ENCODE data around the gene B3GNT9. TPM values are rescaled to one million over a fixed set of nuclear protein-coding genes. Genes with fewer than 3 reads are reported as not detected.

The B3GNT9 gene
- total RNA-seq, 1 experiment from 2014 or later = 4.0 TPM

DNA sequence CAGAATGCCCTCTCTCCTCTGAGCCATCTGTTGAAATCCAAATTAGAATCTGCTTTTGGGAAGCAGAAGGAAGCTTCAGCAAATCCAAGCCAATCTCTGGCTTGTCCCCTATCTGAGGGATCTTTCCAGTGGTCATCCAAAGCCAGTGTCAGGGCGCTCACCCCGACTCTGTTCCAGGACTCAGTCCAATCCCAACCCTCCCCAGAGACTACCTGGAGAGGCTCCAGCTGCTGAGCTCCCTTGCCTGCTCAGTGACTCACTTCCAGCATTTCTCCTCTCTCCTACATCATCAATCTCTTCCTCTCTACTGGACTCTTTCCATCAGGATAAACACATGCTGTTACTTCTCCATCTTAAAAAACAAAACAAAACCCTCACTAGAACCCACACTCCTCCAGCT is 30.5 kb upstream of the B3GNT9 start:
- intact Hi-C loops (cut with micrococcal nuclease; ENCODE audit: unreplicated experiment) = no loop called here
- TF ChIP-seq, protein P1, sequence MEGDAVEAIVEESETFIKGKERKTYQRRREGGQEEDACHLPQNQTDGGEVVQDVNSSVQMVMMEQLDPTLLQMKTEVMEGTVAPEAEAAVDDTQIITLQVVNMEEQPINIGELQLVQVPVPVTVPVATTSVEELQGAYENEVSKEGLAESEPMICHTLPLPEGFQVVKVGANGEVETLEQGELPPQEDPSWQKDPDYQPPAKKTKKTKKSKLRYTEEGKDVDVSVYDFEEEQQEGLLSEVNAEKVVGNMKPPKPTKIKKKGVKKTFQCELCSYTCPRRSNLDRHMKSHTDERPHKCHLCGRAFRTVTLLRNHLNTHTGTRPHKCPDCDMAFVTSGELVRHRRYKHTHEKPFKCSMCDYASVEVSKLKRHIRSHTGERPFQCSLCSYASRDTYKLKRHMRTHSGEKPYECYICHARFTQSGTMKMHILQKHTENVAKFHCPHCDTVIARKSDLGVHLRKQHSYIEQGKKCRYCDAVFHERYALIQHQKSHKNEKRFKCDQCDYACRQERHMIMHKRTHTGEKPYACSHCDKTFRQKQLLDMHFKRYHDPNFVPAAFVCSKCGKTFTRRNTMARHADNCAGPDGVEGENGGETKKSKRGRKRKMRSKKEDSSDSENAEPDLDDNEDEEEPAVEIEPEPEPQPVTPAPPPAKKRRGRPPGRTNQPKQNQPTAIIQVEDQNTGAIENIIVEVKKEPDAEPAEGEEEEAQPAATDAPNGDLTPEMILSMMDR (conservative IDR thresholded peaks at IDR 0.05) = no peak
- no peak for TF ChIP-seq EZH2 (IDR thresholded peaks at IDR 0.05; ENCODE audit: low read depth)
- Histone ChIP-seq H3K4me1 (replicated peaks; ENCODE audit: insufficient read depth) (peaks cover 52% of the 10 kb centered on the region), H3K27ac (no peak overlapping the region), H3K9me3 (ENCODE audit: insufficient read depth, low read depth) (no peaks in the 10 kb centered on the region), H4K20me1 (ENCODE audit: insufficient read depth) (no peaks in the 10 kb centered on the region), H3K4me3 (no peak overlapping the region), H3K4me2 (no peak overlapping the region), H3K36me3 (ENCODE audit: low read depth) (no peaks in the 10 kb centered on the region), H3K79me2 (ENCODE audit: low read depth) (peaks cover 16% of the 10 kb centered on the region), H3K9me2 (ENCODE audit: insufficient read depth) (no peaks in the 10 kb centered on the region), H2AFZ (no peak overlapping the region), H3K27me3 (ENCODE audit: insufficient read depth, low read depth) (no peaks in the 10 kb centered on the region), H3F3A (ENCODE audit: insufficient read depth, low read depth) (peaks cover 41% of the 10 kb centered on the region; the same call in 1 of the 2 replicates)
- ChIA-PET POLR2A (ENCODE audit: unreplicated experiment) (interaction anchor here (0.6 kb wide), 1 partner anchor 23 kb away, joined by 3 read pairs; no protein-coding TSS in a partner anchor), CTCF (no interaction called here)
- BruUV-seq (replicated peaks) = no TSS peak
- DNase-seq = no peak

DNA sequence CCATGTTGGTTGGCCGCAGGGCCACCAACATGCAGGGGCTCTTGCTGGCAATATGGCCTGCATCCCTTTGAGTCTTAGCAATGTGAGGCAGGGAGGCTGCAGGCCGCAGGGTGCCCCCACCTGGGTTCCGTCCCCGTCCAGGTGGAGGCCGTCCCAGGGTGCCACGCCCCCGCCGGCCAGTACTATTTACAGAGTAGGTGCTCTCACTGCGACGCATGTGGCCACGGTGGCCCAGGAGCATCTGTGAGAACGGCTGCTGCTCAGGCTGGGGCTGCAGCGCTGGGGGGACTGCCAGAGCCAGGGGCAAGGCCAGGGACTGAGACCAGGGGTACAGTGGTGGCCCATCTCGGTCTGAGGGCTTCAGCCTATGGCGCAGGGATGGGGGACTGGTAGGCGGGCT is 29.4 kb upstream of the B3GNT9 start:
- Histone ChIP-seq H3K27ac (no peak overlapping the region), H3K36me3 (ENCODE audit: low read depth) (no peaks in the 10 kb centered on the region), H3K4me1 (replicated peaks; ENCODE audit: insufficient read depth) (peaks cover 44% of the 10 kb centered on the region), H3K9me3 (ENCODE audit: insufficient read depth, low read depth) (no peaks in the 10 kb centered on the region), H3K4me3 (no peak overlapping the region), H3K9me2 (ENCODE audit: insufficient read depth) (no peaks in the 10 kb centered on the region), H3K4me2 (no peak overlapping the region), H3K79me2 (ENCODE audit: low read depth) (peaks cover 16% of the 10 kb centered on the region), H3K27me3 (ENCODE audit: insufficient read depth, low read depth) (no peaks in the 10 kb centered on the region), H3F3A (ENCODE audit: insufficient read depth, low read depth) (peaks cover 38% of the 10 kb centered on the region), H2AFZ (no peak overlapping the region), H4K20me1 (ENCODE audit: insufficient read depth) (no peaks in the 10 kb centered on the region)
- intact Hi-C loops (cut with micrococcal nuclease; ENCODE audit: unreplicated experiment) = no loop called here
- no peak for TF ChIP-seq EZH2 (IDR thresholded peaks at IDR 0.05; ENCODE audit: low read depth)
- TF ChIP-seq, protein P1 (conservative IDR thresholded peaks at IDR 0.05) = no peak
- POLR2A ChIA-PET (ENCODE audit: unreplicated experiment) = no interaction called here
- BruUV-seq (replicated peaks) = no TSS peak
- DNase-seq = no peak
- CTCF ChIA-PET = no interaction called here

DNA sequence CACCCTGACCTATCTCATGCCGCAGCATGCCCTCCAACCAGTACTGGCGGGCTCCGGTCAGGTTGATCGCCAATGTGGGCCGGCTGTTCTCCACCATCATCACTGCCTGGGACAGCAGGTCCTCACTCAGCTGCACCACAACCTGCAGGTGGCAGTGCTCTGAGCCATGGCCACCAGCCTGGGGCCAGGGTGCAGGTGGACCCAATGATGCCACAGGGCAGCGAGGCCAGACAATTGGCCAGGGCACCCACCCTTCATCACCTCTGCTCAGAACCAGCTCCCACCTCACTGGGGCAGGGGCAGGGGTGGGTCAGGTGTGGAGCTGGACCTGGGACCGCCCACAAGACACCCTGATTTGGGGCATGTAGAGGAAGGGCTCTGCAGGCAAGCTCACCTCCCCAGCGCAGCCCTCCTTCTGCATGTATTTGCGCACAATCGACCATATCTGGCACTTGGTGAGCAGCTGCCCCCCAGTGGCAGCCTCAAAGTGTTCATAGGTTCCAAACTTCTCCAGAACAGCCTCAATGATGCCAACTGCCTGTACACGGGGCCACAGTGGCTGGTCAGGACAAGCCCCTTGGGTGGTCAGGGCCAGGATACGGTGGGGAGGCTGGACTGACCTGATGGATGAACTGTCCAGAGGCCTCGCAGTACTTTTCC is 28.8 kb upstream of the B3GNT9 start:
- Histone ChIP-seq H3K9me3 (ENCODE audit: insufficient read depth, low read depth) (no peaks in the 10 kb centered on the region), H3K36me3 (ENCODE audit: low read depth) (no peaks in the 10 kb centered on the region), H4K20me1 (ENCODE audit: insufficient read depth) (no peaks in the 10 kb centered on the region), H2AFZ (no peak overlapping the region), H3K4me3 (no peak overlapping the region), H3F3A (ENCODE audit: insufficient read depth, low read depth) (peaks cover 40% of the 10 kb centered on the region), H3K27ac (no peak overlapping the region), H3K79me2 (ENCODE audit: low read depth) (peaks cover 16% of the 10 kb centered on the region), H3K4me1 (replicated peaks; ENCODE audit: insufficient read depth) (peaks cover 44% of the 10 kb centered on the region), H3K9me2 (ENCODE audit: insufficient read depth) (no peaks in the 10 kb centered on the region), H3K27me3 (ENCODE audit: insufficient read depth, low read depth) (no peaks in the 10 kb centered on the region), H3K4me2 (peak overlapping the region; percentile 92)
- BruUV-seq (replicated peaks) = no TSS peak
- intact Hi-C loops (cut with micrococcal nuclease; ENCODE audit: unreplicated experiment) = no loop called here
- ChIA-PET CTCF (no interaction called here), POLR2A (ENCODE audit: unreplicated experiment) (interaction anchor here (0.6 kb wide), 1 partner anchor 9 kb away, joined by 4 read pairs; no protein-coding TSS in a partner anchor)
- no peak for TF ChIP-seq EZH2 (IDR thresholded peaks at IDR 0.05; ENCODE audit: low read depth)
- TF ChIP-seq, protein P1 (conservative IDR thresholded peaks at IDR 0.05) = no peak; the same call in 1 of the 2 replicates
- no peak for DNase-seq
